Right cardiac atrium (tissue), 5 donors: ENCODE data around the gene SIX2. TPM values are rescaled to one million over a fixed set of nuclear protein-coding genes. Genes with fewer than 3 reads are reported as not detected.

Experiments
- ATAC-seq, 2 donors: fragments of 200-7000 bp; cut with Tn5 transposase; one replicate each; pipeline versions ENCODE4 v1.8.0 to v1.9.1; 2020; ENCODE audit warnings: moderate library complexity in 2 of 2, mild to moderate bottlenecking in 1 of 2
- DNase-seq, 3 donors: peaks; one replicate each; pipeline ENCODE4 v3.0.0-alpha.2; 2020
- H3K27ac ChIP-seq: one replicate; pipeline ENCODE4 v1.5.1; 2013; ENCODE audit warnings: mild to moderate bottlenecking, low read length, control low read depth, moderate library complexity
- H3K27me3 ChIP-seq: one replicate; pipeline ENCODE4 v1.6.1; 2013; ENCODE audit not compliant: control insufficient read depth, insufficient read depth
- H3K4me1 ChIP-seq: one replicate; pipeline ENCODE4 v1.6.1; 2013; ENCODE audit warnings: low read length; ENCODE audit not compliant: control insufficient read depth, insufficient read depth
- H3K4me3 ChIP-seq: one replicate; pipeline ENCODE4 v1.5.1; 2013; ENCODE audit warnings: low read length, control low read depth
- H3K9me3 ChIP-seq: one replicate; pipeline ENCODE4 v1.6.1; 2013; ENCODE audit warnings: low read length; ENCODE audit not compliant: control insufficient read depth
- WGBS: extraction: QIAGEN DNeasy Blood & Tissue Kit; methylation state at CpG from one replicate; pipeline ENCODE4 v1.1.7; 2013; 5-methylcytosine and 5-hydroxymethylcytosine counted together
- intact Hi-C, 4 donors: fragments of 100-400 bp; cut with DNase I; formaldehyde crosslinking; loops; one replicate each; pipeline versions ENCODE4 v1.11.0 to v1.14.0; 2022 to 2023
- polyA plus RNA-seq: library from polyadenylated mRNA; stranded (reverse); fragments of 200-250 nt; gene quantifications from one replicate; pipeline ENCODE4 v1.2.3, GENCODE V29; 2013
- total RNA-seq, 4 donors: library from RNA; stranded (reverse); fragmentation: NEBNext Ultra II Directional; extraction: Animal tissue kit (Norgen Biotek cat#: 25700); gene quantifications; one replicate each; pipeline ENCODE4 v1.2.1, GENCODE V29; 2021
- donor health status: healthy with polysubstance abuse.
- donor health status: DM: no; HTN: yes; CAD: no.
- donor health status: DM: no; HTN: no; CAD: no.
- donor health status: DM: no; HTN: yes; CAD: no; lungs with severe emphysema.
- donor health status: DM: yes; HTN: yes; CAD: no.

The SIX2 gene
- total and polyA plus RNA-seq, 5 donors, result 0.31 to 0.77 (median 0.54) TPM

GRCh38 chr2:45000341-45000901, 8.8 kb downstream of the SIX2 start:
- Histone ChIP-seq H3K27ac (no peak overlapping the region), H3K27me3 (no peaks in the 10 kb centered on the region), H3K4me1 (peaks cover 2% of the 10 kb centered on the region), H3K4me3 (peak overlapping the region; percentile 25), H3K9me3 (no peaks in the 10 kb centered on the region)
- DNase-seq, result peak in 1 of 3 donors; percentile 52
- WGBS, result 20% methylated on average over 36 of the region's 36 CpGs
- intact Hi-C loops, result no loop called here
- ATAC-seq, result no peak

GRCh38 chr2:44999540-44999939, 9.7 kb downstream of the SIX2 start:
- DNase-seq (no peak), ATAC-seq (no peak)
- WGBS, result 70% methylated on average over 10 of the region's 10 CpGs
- no peaks in the 10 kb centered on the region for H3K27me3 ChIP-seq
- H3K4me1 ChIP-seq, result no peaks in the 10 kb centered on the region
- H3K27ac ChIP-seq, result no peak overlapping the region
- intact Hi-C loops, result no loop called here
- no peak overlapping the region for H3K4me3 ChIP-seq
- no peaks in the 10 kb centered on the region for H3K9me3 ChIP-seq

- Histone ChIP-seq H3K27ac (no peak overlapping the region), H3K4me3 (no peak overlapping the region), H3K9me3 (no peaks in the 10 kb centered on the region), H3K27me3 (peaks cover 3% of the 10 kb centered on the region), H3K4me1 (no peaks in the 10 kb centered on the region)
- 84% methylated on average over 1 of the region's 1 CpG for WGBS
- intact Hi-C loops, result no loop called here
- DNase-seq, result no peak
- ATAC-seq, result no peak
Measured at GRCh38 chr2:44997963-44998362, 11.3 kb downstream of the SIX2 start.

- Histone ChIP-seq H3K4me1 (no peaks in the 10 kb centered on the region), H3K27ac (no peak overlapping the region), H3K9me3 (no peaks in the 10 kb centered on the region), H3K27me3 (peaks cover 3% of the 10 kb centered on the region), H3K4me3 (no peak overlapping the region)
- DNase-seq (no peak), ATAC-seq (no peak)
- WGBS, result 79% methylated on average over 6 of the region's 6 CpGs
- intact Hi-C loops, result no loop called here
Measured at GRCh38 chr2:44996356-44996755, 12.9 kb downstream of the SIX2 start.

GRCh38 chr2:44994377-44994776, 14.9 kb downstream of the SIX2 start:
- Histone ChIP-seq H3K9me3 (no peaks in the 10 kb centered on the region), H3K27ac (no peak overlapping the region), H3K4me1 (no peaks in the 10 kb centered on the region), H3K27me3 (peaks cover 3% of the 10 kb centered on the region), H3K4me3 (no peak overlapping the region)
- no peak for DNase-seq
- no peak for ATAC-seq
- intact Hi-C loops, result no loop called here
- 81% methylated on average over 1 of the region's 1 CpG for WGBS

DNA sequence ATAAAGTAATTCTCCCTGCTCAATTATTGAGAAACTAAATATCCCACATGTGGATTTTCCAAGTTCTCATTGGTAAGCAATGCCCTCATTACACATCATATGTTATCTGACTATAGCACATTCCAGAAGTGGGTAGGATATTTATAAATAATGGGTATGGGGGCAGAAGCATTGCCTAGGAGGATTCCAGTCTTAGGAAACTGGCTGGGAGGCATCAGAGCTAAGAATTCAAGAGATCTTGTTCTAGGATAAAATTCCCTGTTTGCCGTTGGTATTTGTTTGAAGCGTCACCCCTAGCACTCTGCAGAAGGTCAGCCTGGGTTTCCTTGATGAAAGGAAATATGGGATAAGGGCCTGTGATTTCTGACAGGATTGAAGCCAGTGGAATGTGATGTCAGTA, 20.1 kb downstream of the SIX2 start:
- ATAC-seq, result no peak
- Histone ChIP-seq H3K4me3 (no peak overlapping the region), H3K4me1 (no peaks in the 10 kb centered on the region), H3K9me3 (peaks cover 3% of the 10 kb centered on the region), H3K27ac (no peak overlapping the region), H3K27me3 (peaks cover 3% of the 10 kb centered on the region)
- WGBS, result 48% methylated on average over 2 of the region's 2 CpGs
- no peak for DNase-seq
- intact Hi-C loops, result no loop called here

DNA sequence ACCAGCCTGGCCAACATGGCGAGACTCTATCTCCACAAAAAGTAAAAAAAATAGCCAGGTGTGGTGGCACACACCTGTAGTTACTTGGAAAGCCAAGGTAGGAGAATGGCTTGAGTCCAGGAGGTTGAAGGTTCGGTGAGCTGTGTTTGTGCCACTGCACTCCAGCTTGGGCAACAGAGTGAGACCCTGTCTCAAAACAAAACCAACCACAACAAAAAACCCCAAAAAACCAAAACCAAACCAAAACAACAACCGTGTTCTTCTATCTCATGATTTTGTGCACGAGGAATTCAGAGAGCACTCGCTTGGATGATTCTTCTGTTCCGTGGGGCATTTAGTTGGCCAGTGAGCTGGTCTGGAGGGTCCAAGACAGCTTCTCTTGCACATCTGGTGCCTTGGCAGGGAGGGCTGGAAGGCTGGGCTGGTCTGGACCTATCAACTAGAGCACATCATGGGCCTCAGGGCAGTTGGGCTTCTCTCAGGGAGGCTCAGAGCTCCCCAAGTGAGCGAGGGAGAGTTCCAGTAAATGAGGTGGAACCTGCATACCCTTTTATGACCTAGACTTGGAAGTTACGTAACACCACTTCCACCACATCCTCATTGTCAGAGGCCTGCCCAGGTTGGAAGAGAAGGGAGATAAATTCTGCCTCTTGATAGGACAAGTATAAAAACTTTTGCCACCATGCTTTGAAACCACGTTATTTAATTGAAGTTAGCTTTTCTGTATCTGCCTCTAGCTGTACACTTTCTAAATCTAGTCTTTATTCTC, 25.2 kb downstream of the SIX2 start:
- Histone ChIP-seq H3K4me1 (no peaks in the 10 kb centered on the region), H3K27ac (no peak overlapping the region), H3K9me3 (peaks cover 3% of the 10 kb centered on the region), H3K4me3 (no peak overlapping the region), H3K27me3 (no peaks in the 10 kb centered on the region)
- 81% methylated on average over 9 of the region's 9 CpGs for WGBS
- no peak for DNase-seq
- intact Hi-C loops, result loop anchor here in 1 of 4 donors (5.0 kb wide), 1 partner anchor 513 kb away; no protein-coding TSS in a partner anchor
- ATAC-seq, result no peak

GRCh38 chr2:44981714-44982108, 27.5 kb downstream of the SIX2 start:
- H3K4me1 ChIP-seq, result no peaks in the 10 kb centered on the region
- no peaks in the 10 kb centered on the region for H3K9me3 ChIP-seq
- peak; percentile 77 to 78 for ATAC-seq
- WGBS, result 11% methylated on average over 14 of the region's 14 CpGs
- H3K27ac ChIP-seq, result no peak overlapping the region
- no peak overlapping the region for H3K4me3 ChIP-seq
- intact Hi-C loops, result loop anchor here (2.0 to 5.0 kb wide), 3 partner anchors 511 to 516 kb away; no protein-coding TSS in a partner anchor
- peak; percentile 75 to 89 (median 84) for DNase-seq
- no peaks in the 10 kb centered on the region for H3K27me3 ChIP-seq

DNA sequence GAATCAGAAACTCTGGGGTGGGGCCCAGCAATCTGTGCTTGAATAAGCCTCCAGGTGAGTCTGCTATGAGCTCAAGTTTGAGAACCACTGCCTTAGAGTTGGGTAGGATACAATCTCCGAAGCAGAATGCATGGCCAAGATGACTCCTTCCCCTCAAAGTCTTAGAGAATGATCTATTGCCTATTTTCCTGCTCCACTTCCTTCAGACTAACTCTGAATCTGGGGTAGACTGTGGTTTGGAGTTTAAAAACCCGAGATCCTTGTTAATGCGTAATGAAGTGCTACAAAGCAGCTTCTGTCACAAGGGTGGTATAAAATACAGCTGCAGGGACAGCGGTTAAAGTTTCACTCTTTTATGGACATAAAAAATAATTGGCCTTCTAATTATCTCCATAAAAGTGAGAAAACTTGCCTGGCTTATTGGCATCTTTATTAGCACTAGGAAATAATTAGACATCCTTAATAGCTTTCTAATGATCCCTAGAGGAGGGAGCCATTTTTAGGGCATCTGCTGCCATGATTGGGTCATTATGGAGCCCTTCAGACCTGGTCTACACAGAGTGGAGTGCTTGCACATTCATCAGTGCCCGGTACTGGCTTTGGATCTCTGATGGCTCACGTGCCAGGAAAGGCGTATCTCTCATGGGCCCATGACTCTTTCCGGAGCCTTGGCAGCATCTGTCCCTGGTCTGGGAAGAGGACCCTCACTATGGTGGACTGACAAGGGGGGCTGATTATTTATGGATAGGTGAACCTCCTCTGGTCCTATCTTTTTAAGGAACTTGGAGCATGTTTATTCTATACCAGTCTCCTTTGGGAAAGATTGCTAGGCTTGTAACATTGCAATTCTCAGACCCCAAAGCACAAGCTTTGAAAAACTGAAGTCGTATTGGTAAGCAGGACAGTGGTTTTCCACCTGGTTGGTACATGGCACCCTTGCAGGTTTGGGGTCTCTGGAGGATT, 28.2 kb downstream of the SIX2 start:
- WGBS, result 57% methylated on average over 9 of the region's 9 CpGs
- DNase-seq (no peak), ATAC-seq (no peak)
- Histone ChIP-seq H3K27ac (no peak overlapping the region), H3K27me3 (no peaks in the 10 kb centered on the region), H3K9me3 (no peaks in the 10 kb centered on the region), H3K4me1 (no peaks in the 10 kb centered on the region), H3K4me3 (no peak overlapping the region)
- intact Hi-C loops, result loop anchor here (2.0 to 5.0 kb wide), 3 partner anchors 512 to 516 kb away; no protein-coding TSS in a partner anchor

DNA sequence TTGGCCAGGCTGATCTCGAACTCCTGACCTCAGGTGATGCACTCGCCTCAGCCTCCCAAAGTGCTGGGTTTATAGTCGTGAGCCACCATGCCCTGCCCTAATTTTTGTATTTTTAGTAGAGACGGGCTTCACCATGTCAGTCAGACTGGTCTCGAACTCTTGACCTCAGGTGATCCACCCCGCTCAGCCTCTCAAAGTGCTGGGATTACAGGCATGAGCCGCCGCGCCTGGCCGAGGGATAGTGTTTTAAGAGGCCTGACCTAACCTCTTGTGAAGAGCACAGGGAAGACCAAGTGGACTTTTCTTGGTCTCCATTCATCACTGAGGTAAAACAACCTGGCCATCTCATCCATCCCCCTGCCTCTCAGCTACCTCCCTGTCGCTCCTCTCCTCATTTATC, 29.7 kb downstream of the SIX2 start:
- Histone ChIP-seq H3K4me1 (no peaks in the 10 kb centered on the region), H3K4me3 (no peak overlapping the region), H3K27me3 (no peaks in the 10 kb centered on the region), H3K27ac (no peak overlapping the region), H3K9me3 (no peaks in the 10 kb centered on the region)
- DNase-seq (no peak), ATAC-seq (no peak)
- WGBS, result 75% methylated on average over 11 of the region's 11 CpGs
- intact Hi-C loops, result no loop called here
